ENCODE results near the gene TFCP2.

DNA sequence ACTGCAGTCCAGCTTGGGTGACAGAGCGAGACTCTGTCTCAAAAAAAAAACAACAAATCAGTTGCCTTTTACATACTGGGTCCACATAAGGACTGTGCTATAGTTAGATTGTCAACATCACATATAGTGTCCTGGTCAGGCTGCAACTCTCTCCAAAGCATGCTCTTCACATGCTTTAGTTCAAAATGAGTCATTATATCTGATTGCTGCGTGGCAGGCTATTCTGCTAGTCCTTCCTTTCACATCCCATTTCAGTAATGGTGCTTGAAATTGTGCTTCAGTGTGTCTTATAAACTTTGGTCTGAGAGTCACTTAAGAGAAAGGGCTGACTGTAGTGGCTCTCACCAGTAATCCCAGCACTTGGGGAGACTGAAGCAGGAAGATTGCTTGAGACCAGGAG is 117.9 kb downstream of the TFCP2 start:
- TF ChIP-seq, protein P1, sequence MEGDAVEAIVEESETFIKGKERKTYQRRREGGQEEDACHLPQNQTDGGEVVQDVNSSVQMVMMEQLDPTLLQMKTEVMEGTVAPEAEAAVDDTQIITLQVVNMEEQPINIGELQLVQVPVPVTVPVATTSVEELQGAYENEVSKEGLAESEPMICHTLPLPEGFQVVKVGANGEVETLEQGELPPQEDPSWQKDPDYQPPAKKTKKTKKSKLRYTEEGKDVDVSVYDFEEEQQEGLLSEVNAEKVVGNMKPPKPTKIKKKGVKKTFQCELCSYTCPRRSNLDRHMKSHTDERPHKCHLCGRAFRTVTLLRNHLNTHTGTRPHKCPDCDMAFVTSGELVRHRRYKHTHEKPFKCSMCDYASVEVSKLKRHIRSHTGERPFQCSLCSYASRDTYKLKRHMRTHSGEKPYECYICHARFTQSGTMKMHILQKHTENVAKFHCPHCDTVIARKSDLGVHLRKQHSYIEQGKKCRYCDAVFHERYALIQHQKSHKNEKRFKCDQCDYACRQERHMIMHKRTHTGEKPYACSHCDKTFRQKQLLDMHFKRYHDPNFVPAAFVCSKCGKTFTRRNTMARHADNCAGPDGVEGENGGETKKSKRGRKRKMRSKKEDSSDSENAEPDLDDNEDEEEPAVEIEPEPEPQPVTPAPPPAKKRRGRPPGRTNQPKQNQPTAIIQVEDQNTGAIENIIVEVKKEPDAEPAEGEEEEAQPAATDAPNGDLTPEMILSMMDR (IDR thresholded peaks at IDR 0.05), result no peak
- no peak for TF ChIP-seq POLR2A (IDR thresholded peaks at IDR 0.05)
